GM18861 (cell line): ENCODE data around the gene CCDC33.

Source experiments
- ATAC-seq: cut with Tn5 transposase; IDR thresholded peaks from one replicate; pipeline ENCODE4 v1.9.1; 2021; ENCODE audit not compliant: unreplicated experiment

Gene CCDC33

GRCh38 chr15:74258456-74259291 lies 22.5 kb downstream of the CCDC33 start:
- ATAC-seq, result no peak

- no peak for ATAC-seq
Observed at GRCh38 chr15:74259292-74259648, 23.1 kb downstream of the CCDC33 start.

DNA sequence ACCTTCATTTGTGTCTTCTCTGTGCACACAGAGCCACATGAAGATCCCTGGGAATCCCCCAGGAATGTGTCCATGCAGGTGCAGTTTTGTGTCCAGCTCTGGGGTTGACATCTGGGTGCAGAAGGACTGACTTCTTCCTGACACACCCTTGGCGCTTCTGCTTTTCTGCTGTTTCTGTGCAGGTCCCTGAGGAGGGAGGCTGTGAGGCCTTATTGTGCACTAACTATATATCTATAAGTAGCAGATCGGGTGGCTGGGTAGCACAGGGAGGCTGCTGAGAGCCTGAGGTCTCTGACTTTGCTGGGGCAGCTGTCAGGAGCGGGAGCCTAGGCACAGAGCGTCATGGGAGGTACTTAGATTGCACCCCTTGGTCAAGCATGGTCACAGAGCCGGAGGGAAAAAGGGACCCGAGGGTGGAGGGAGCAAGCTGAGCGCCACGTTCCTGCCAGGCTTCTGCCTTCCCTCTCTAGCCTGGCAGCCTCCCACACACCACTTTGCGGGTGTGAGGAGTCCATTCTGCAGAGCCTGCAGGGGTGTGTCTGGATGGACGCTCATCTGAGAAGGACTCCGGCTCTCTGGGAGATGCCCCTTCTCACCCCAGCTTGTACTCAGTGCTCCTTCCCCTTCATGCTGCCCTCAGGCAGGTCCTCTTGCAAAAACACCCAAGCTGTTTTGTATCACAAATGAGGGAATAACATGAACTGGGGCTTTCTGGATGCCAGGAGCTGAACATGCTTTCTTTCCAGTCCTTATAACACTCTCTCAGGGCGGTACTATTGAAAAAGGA lies 23.9 kb downstream of the CCDC33 start:
- ATAC-seq, result no peak

DNA sequence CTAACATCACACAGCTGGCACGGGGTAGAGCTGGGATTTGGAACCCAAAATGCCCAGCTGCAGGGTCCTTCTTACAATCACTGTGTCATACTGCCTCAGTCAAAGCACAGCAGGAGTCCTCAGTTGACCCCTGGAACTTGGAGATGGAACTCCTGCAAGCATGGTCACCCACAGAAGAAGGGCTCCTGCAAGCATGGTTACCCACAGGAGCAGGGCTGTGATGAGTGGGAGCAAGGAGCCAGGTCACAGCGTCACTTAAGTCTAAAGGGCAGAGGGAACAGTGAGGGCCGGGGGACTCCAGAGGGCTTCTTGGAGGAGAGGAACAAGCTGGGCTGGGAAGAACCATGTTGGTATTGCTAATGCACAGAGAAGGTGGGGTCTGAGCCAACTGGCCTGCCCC lies 24.9 kb downstream of the CCDC33 start:
- ATAC-seq, result no peak

DNA sequence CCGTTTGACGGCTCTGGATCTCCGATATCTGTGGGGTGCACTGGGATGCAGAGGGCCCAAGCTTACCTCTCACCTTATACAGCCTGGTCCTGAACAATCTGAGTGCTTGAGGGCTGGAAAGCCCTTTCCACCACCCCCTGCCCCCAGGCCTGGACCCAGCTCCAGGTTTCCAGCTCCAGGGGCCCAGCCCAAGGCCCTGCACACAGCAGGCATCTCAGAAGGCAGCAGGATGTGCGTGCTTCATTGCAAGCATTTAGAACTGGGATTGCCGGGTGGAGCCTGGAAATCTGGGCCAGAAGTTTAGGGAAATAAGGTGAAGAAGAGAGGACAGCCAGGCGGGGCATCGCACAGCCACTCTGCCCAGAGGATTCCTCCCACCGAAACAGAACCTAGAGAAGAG lies 25.6 kb downstream of the CCDC33 start:
- ATAC-seq, result no peak

GRCh38 chr15:74262151-74262550 lies 26.0 kb downstream of the CCDC33 start:
- ATAC-seq, result no peak

GRCh38 chr15:74262625-74263024 lies 26.5 kb downstream of the CCDC33 start:
- no peak for ATAC-seq

DNA sequence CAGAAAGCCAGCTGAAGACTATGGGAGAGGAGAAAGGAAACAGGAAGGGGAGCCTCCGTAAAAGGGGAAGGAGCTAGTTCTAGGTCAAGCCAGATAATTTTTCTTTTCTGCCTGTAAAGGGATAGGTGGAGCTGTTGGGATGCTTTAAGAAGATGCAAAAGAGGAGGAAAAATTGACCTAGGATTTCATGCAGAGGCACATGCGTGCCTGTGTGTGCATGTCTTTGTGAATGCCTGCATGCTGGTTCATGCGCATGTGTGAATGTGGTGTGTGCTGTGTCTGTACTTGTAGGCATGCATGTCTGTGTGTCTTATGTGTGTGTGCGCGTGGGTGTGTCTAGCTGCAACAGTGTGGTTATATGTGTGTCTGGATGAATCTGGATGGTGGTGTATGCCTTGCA lies 27.3 kb downstream of the CCDC33 start:
- ATAC-seq, result no peak

- no peak for ATAC-seq
Observed at GRCh38 chr15:74264081-74264501, 28.0 kb downstream of the CCDC33 start.

GRCh38 chr15:74265046-74265639 lies 29.0 kb downstream of the CCDC33 start:
- no peak for ATAC-seq

GRCh38 chr15:74268020-74268419 lies 31.9 kb downstream of the CCDC33 start:
- ATAC-seq, result no peak

DNA sequence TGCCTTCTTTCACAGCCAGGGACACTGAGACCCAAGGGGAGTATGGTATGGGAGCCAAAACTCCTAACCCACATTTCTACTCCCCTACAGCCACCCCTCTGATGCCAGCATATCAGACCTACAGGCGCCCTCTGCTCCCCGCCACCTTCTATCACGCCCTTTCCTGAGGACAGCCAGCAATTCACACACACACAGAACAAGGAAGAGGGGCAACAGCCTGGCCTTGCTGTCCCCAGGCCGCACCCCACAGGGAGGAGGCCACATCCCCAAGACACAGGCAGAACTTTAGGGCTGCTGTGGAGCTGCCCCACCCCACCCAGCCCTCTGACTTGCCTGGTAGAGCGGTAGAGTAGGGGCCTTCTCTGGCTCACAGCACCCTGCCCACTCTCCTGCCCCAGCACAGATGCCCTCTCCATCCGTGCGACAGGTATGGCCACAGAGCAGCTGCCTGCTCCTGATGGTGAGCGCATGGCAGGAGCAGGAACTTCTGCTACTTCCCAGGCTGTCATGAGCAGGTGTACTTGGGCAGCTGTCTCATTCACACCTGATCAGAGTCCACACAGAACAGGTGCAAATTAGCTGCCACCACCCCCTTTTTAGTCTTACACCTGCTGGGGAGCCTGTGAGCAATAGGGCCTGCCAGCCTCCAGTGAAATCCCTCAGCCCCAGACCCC lies 33.4 kb downstream of the CCDC33 start:
- ATAC-seq, result no peak

- ATAC-seq, result no peak
Observed at GRCh38 chr15:74270155-74270554, 34.0 kb downstream of the CCDC33 start.

DNA sequence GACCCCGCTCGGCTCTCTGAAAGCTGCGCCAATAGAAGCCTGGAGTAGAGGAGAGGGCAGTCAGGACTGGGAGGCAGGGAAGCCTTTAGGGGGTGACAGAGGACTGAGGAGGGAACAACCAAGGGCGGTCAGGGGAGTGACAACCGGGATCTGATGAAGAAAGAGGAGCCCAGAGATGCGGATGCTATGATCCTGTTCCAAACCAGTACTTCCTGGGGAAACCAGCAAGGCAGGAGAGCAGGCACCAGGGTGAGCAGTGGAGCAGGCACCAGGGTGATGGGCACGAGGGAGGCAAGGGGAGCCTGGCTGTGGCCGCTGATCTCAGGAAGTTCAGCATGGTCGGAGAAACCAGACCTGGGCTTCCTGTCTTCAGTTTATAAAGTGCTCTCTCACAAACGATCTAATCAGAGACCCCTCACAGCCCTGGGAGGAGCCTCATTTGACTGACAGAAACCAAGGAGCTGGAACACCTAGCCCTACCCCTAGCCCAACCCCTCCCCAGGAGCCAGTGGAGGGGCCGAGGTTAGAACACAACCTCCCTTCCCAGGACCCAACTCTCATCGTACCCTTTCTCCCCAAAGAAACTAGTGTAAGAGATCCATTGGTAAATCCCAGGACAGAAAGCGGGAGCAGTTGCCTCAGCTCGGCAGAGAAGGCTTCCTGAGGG lies 34.9 kb downstream of the CCDC33 start:
- no peak for ATAC-seq

DNA sequence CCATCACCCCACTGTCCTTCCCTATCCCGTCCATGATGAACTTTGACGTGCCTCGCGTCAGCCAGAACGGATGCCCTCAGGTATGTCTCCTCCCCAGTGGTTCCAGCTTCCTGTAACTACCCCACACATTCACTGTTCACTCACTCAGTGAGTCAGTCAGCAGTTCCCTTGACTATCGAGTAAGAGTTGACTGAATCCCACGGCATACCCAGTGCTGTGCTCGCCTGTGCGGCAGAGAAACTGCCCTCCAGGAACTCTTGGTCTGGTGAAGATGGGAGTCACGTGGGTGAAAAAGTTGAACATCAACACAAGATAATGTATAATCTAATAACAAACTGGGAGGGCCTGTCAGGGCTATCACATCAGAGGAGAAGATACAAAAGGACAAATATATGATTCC lies 36.7 kb downstream of the CCDC33 start:
- no peak for ATAC-seq

DNA sequence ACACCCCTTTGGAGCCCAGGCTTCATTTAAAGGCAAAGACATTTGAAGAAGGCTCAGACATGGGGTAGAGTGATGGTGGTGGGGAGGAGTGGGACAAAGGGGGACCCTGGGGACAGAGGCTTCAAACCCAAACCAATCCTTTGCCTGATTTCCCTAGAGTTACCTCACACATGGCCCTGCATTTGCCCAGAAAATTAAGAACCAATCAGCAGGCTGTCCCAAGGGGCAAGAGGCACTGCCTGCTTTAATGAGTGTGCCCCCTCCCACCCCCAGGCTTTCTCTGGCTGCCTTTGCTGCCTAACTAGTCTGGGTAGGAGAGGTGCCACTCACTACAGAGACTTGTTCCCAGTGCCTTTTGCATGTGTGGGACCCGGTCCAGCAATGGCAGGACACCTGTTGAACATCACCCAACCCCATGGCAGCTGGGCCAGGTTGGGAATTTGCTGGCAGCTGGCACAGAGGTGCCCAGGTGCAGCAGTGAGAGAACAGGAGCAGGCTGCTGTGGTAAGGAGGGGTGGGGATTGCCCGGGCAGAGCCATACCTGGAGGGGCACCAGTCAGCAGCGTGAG lies 38.4 kb downstream of the CCDC33 start:
- ATAC-seq, result no peak

DNA sequence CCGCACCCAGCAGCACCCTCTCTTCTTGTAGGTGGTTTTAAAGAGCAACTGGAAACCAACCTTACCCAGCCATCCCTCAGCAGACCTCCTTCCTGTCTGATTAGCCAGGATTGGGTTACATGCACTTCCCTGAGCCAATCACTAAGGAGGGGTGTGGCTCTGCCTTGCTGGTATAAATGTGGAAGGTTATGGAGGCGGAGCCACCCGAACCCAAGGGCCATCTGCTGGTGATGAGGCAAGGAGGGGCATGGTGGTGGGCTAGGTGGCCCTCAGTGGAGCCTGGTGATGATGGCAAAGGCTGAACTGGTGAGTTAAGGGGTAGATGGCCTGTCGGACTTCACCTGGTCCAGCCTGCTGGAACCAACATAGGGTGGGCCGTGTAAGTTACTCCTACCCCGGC lies 39.8 kb downstream of the CCDC33 start:
- no peak for ATAC-seq

GRCh38 chr15:74276560-74276959 lies 40.4 kb downstream of the CCDC33 start:
- no peak for ATAC-seq

GRCh38 chr15:74277242-74277810 lies 41.2 kb downstream of the CCDC33 start:
- no peak for ATAC-seq

- ATAC-seq, result no peak
Observed at GRCh38 chr15:74278207-74278606, 42.1 kb downstream of the CCDC33 start.
